RWPE2 (cell line): ENCODE measurements around the gene CTNNBIP1.

ENCODE experiments used
- ATAC-seq: fragments of 200-7000 bp; cut with Tn5 transposase; 3 replicates; pipeline ENCODE4 v1.9.1; 2021; ENCODE audit warnings: low read depth
- DNase-seq: peaks from one replicate; pipeline ENCODE4 v3.0.0-alpha.2; 2020; ENCODE audit warnings: low spot score
- H3K27ac ChIP-seq: fragments of 450-650 bp; 2 replicates; pipeline ENCODE4 v1.5.1; 2017; ENCODE audit warnings: mild to moderate bottlenecking; ENCODE audit not compliant: poor library complexity, severe bottlenecking
- H3K27me3 ChIP-seq: fragments of 250-450 bp; sonication (Bioruptor Pico); 2 replicates; pipeline ENCODE4 v1.5.1; 2021; ENCODE audit warnings: mild to moderate bottlenecking, moderate library complexity; ENCODE audit not compliant: insufficient read depth, poor library complexity, severe bottlenecking
- H3K36me3 ChIP-seq: fragments of 250-450 bp; sonication (Bioruptor Pico); 2 replicates; pipeline ENCODE4 v1.5.1; 2020; ENCODE audit warnings: low read depth, mild to moderate bottlenecking, moderate library complexity
- H3K4me1 ChIP-seq: fragments of 250-450 bp; sonication (Bioruptor Pico); 2 replicates; pipeline ENCODE4 v1.5.1; 2021; ENCODE audit warnings: mild to moderate bottlenecking, moderate library complexity; ENCODE audit not compliant: insufficient read depth, poor library complexity, severe bottlenecking
- H3K4me3 ChIP-seq: fragments of 250-450 bp; sonication (Bioruptor Pico); 2 replicates; pipeline ENCODE4 v1.5.1; 2021; ENCODE audit warnings: mild to moderate bottlenecking, moderate library complexity; ENCODE audit not compliant: severe bottlenecking
- H3K9me3 ChIP-seq: fragments of 250-450 bp; sonication (Bioruptor Pico); 2 replicates; pipeline ENCODE4 v1.5.1; 2021; ENCODE audit warnings: mild to moderate bottlenecking, moderate library complexity; ENCODE audit not compliant: severe bottlenecking
- TF ChIP-seq, protein P1 (sequence below): fragments of 450-650 bp; IDR thresholded peaks from one replicate; pipeline ENCODE4 v1.5.1; 2017; ENCODE audit warnings: mild to moderate bottlenecking, moderate library complexity; ENCODE audit not compliant: poor library complexity, severe bottlenecking

The CTNNBIP1 gene

GRCh38 chr1:9877962-9878361 lies 32.1 kb downstream of the CTNNBIP1 start:
- ATAC-seq = peak; percentile 85
- H3K9me3 ChIP-seq = no peaks in the 10 kb centered on the region
- peak; percentile 96 for DNase-seq
- peak overlapping the region; percentile 66 for H3K27ac ChIP-seq
- H3K4me3 ChIP-seq = no peak overlapping the region
- peaks cover 15% of the 10 kb centered on the region for H3K36me3 ChIP-seq
- peaks cover 44% of the 10 kb centered on the region for H3K4me1 ChIP-seq
- TF ChIP-seq, protein P1, sequence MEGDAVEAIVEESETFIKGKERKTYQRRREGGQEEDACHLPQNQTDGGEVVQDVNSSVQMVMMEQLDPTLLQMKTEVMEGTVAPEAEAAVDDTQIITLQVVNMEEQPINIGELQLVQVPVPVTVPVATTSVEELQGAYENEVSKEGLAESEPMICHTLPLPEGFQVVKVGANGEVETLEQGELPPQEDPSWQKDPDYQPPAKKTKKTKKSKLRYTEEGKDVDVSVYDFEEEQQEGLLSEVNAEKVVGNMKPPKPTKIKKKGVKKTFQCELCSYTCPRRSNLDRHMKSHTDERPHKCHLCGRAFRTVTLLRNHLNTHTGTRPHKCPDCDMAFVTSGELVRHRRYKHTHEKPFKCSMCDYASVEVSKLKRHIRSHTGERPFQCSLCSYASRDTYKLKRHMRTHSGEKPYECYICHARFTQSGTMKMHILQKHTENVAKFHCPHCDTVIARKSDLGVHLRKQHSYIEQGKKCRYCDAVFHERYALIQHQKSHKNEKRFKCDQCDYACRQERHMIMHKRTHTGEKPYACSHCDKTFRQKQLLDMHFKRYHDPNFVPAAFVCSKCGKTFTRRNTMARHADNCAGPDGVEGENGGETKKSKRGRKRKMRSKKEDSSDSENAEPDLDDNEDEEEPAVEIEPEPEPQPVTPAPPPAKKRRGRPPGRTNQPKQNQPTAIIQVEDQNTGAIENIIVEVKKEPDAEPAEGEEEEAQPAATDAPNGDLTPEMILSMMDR = no peak
- H3K27me3 ChIP-seq = no peaks in the 10 kb centered on the region

DNA sequence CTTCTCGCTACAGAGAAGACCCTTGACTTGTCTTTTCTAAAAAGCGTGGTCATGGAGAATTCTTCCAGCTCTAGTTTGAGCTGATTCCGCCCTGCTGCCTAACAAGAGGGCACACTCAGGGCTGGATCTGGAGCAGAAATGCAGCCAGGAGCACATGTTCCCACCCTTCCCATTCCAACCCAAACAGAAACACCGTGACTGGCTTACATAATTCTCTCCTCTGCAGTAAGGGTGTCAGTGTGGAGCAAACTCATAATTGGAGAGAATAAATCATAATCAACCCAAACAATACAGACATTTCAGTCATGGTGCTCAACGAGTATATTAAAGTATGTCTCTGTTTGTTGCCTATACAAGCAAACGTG lies 34.5 kb downstream of the CTNNBIP1 start:
- no peaks in the 10 kb centered on the region for H3K9me3 ChIP-seq

DNA sequence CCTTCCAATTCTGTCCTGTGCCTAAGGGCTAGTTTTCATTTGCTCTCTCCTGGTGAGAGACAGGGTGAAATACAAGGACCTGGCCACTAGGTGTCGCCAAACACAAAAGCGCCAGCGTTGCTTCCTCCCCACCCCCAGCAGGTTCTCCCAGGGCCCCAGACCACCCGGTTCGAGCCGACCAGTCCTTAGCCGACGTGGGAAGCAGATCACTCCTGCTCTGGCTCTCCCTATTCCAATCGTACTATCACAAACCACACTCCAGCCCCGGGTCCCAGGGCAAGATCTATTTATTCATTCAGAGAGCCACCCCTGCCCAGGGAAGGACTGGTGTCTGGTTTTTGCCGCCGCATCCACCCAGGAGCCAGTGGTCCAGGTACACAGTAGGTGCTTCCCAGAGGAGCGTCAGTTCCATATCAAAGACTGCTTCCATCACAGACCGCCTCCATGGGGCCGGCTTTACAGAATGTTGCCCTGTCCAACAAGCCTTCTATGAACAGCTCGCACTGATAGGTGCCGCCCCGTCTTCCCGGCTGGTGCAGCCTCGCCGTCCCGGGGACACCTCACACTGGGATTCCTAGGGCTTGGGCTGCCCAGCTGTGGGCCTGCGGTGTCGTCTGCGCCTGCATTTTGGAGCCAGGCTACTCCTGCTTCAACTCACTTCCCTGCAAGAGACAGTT lies 35.0 kb downstream of the CTNNBIP1 start:
- Histone ChIP-seq H3K4me3 (no peak overlapping the region), H3K9me3 (no peaks in the 10 kb centered on the region), H3K27ac (peak overlapping the region; percentile 66), H3K4me1 (peaks cover 39% of the 10 kb centered on the region), H3K27me3 (no peaks in the 10 kb centered on the region), H3K36me3 (peaks cover 12% of the 10 kb centered on the region)
- DNase-seq (no peak), ATAC-seq (peak; percentile 22; the same call in 2 of the 3 replicates)
- TF ChIP-seq, protein P1 = peak; percentile 96

More for the DNA sequence above, 34.5 kb downstream of the CTNNBIP1 start:
- H3K27me3 ChIP-seq = no peaks in the 10 kb centered on the region
- H3K36me3 ChIP-seq = peaks cover 17% of the 10 kb centered on the region
- H3K4me3 ChIP-seq = no peak overlapping the region
- ATAC-seq = no peak
- no peak for DNase-seq
- peak overlapping the region; percentile 66 for H3K27ac ChIP-seq
- peaks cover 34% of the 10 kb centered on the region for H3K4me1 ChIP-seq
- TF ChIP-seq, protein P1 = no peak

DNA sequence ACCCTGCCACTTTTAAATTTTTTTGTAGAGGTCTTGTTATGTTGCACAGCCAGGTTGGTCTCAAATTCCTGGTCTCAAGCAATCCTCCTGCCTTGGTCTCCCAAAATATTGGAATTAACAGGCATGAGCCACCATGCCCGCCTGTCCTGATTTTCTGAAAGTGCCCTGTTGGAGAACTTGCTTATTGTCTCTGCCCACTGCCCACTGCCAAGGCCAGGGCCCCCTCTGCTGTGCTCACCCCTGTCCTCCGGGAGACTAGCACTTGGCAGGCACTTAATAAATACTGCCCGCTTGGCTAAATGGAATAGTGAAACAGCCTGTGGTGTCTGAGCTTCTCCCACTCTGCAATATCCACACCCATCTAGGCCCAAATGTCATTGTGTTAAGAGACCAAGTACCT lies 35.7 kb downstream of the CTNNBIP1 start:
- Histone ChIP-seq H3K36me3 (peaks cover 15% of the 10 kb centered on the region), H3K4me1 (peaks cover 42% of the 10 kb centered on the region), H3K4me3 (no peak overlapping the region), H3K27ac (peak overlapping the region; percentile 66), H3K27me3 (no peaks in the 10 kb centered on the region), H3K9me3 (no peaks in the 10 kb centered on the region)
- no peak for DNase-seq
- ATAC-seq = no peak
- TF ChIP-seq, protein P1 = no peak

DNA sequence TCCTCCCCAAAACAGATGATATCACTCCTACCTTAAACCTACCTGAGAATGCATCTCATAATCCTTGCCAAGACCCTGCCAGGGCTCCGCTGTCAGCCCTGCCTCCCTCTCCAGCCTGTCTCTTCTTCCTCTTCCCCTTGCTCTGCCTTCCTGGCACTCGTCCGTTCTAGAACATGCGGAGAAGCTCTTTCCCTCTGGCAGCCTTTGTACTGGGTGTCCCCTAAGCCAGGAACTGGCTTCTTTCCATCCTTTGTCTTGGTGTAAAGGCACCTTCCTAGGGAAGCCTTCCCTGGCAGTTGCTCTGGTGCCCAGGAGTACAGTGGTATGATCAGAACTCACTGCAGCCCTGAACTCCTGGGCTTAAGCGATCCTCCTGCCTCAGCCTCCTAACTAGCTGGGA lies 36.1 kb downstream of the CTNNBIP1 start:
- TF ChIP-seq, protein P1 = no peak
- ATAC-seq (no peak), DNase-seq (no peak)
- peaks cover 42% of the 10 kb centered on the region for H3K4me1 ChIP-seq
- no peaks in the 10 kb centered on the region for H3K27me3 ChIP-seq
- no peak overlapping the region for H3K4me3 ChIP-seq
- no peaks in the 10 kb centered on the region for H3K9me3 ChIP-seq
- H3K36me3 ChIP-seq = peaks cover 19% of the 10 kb centered on the region
- no peak overlapping the region for H3K27ac ChIP-seq
